SJCRH30 (cell line): ENCODE results near the gene PIGM. TPM values are rescaled to one million over a fixed set of nuclear protein-coding genes. Genes with fewer than 3 reads are reported as not detected.

Source experiments
- DNase-seq, 2 experiments: peaks; one replicate each; pipeline ENCODE4 v3.0.0-alpha.2; 2015 to 2020
- H3K27ac ChIP-seq: fragments of 250-450 bp; sonication (Bioruptor Pico); 2 replicates; pipeline ENCODE4 v1.5.1; 2020; ENCODE audit warnings: mild to moderate bottlenecking, moderate library complexity
- H3K27me3 ChIP-seq: fragments of 250-450 bp; sonication (Bioruptor Pico); 2 replicates; pipeline ENCODE4 v1.5.1; 2020; ENCODE audit warnings: mild to moderate bottlenecking, moderate library complexity
- H3K36me3 ChIP-seq: fragments of 250-450 bp; sonication (Bioruptor Pico); 2 replicates; pipeline ENCODE4 v1.5.1; 2020; ENCODE audit warnings: mild to moderate bottlenecking, moderate library complexity
- H3K4me1 ChIP-seq: fragments of 250-450 bp; sonication (Bioruptor Pico); 2 replicates; pipeline ENCODE4 v1.5.1; 2020; ENCODE audit warnings: mild to moderate bottlenecking, moderate library complexity
- H3K4me3 ChIP-seq: fragments of 250-450 bp; sonication (Bioruptor Pico); 2 replicates; pipeline ENCODE4 v1.5.1; 2020; ENCODE audit warnings: mild to moderate bottlenecking, moderate library complexity
- H3K9me3 ChIP-seq: fragments of 250-450 bp; sonication (Bioruptor Pico); replicated peaks from 2 replicates; pipeline ENCODE4 v1.5.1; 2020; ENCODE audit warnings: mild to moderate bottlenecking, moderate library complexity
- total RNA-seq: library from RNA; depleted of rRNA; stranded (reverse); fragments of >200 nt; shearing (Covaris generic); gene quantifications from 2 replicates; pipeline ENCODE4 v1.2.3, GENCODE V29; 2014; rRNA removed

PIGM gene
- total RNA-seq, 1 experiment from 2014 or later, result 6.3 TPM

GRCh38 chr1:159980786-159981185 lies 51.0 kb downstream of the PIGM start:
- H3K36me3 ChIP-seq, result no peaks in the 10 kb centered on the region
- no peak for DNase-seq
- peaks cover 4% of the 10 kb centered on the region for H3K27me3 ChIP-seq
- no peak overlapping the region for H3K27ac ChIP-seq
- no peak overlapping the region for H3K4me3 ChIP-seq
- no peaks in the 10 kb centered on the region for H3K4me1 ChIP-seq
- H3K9me3 ChIP-seq, result no peaks in the 10 kb centered on the region

GRCh38 chr1:159980076-159980475 lies 51.7 kb downstream of the PIGM start:
- DNase-seq, result no peak
- H3K27ac ChIP-seq, result no peak overlapping the region
- peaks cover 4% of the 10 kb centered on the region; the same call in 1 of the 2 replicates for H3K27me3 ChIP-seq
- H3K4me1 ChIP-seq, result no peaks in the 10 kb centered on the region
- no peaks in the 10 kb centered on the region for H3K36me3 ChIP-seq
- no peaks in the 10 kb centered on the region for H3K9me3 ChIP-seq
- no peak overlapping the region for H3K4me3 ChIP-seq

GRCh38 chr1:159979257-159979656 lies 52.5 kb downstream of the PIGM start:
- H3K27ac ChIP-seq, result no peak overlapping the region
- no peaks in the 10 kb centered on the region for H3K36me3 ChIP-seq
- H3K27me3 ChIP-seq, result peaks cover 4% of the 10 kb centered on the region; the same call in 1 of the 2 replicates
- no peak overlapping the region for H3K4me3 ChIP-seq
- no peak for DNase-seq
- no peaks in the 10 kb centered on the region for H3K9me3 ChIP-seq
- no peaks in the 10 kb centered on the region for H3K4me1 ChIP-seq

GRCh38 chr1:159978107-159978398 lies 53.7 kb downstream of the PIGM start:
- Histone ChIP-seq H3K27me3 (peaks cover 4% of the 10 kb centered on the region; the same call in 1 of the 2 replicates), H3K4me1 (no peaks in the 10 kb centered on the region), H3K9me3 (no peaks in the 10 kb centered on the region), H3K36me3 (no peaks in the 10 kb centered on the region), H3K4me3 (no peak overlapping the region), H3K27ac (no peak overlapping the region)
- DNase-seq, result no peak

GRCh38 chr1:159977364-159978106 lies 54.3 kb downstream of the PIGM start:
- Histone ChIP-seq H3K27ac (no peak overlapping the region), H3K4me3 (no peak overlapping the region), H3K4me1 (no peaks in the 10 kb centered on the region), H3K27me3 (peaks cover 2% of the 10 kb centered on the region; the same call in 1 of the 2 replicates), H3K36me3 (no peaks in the 10 kb centered on the region), H3K9me3 (no peaks in the 10 kb centered on the region)
- DNase-seq, result no peak

Other genes with a start within 250 kb of the PIGM start
- not detected in 2 replicates for gene FCRL6, start 229.6 kb downstream of the PIGM start, total RNA-seq
- gene SLAMF8, start 205.1 kb downstream of the PIGM start, total RNA-seq, result 0.05 TPM in 1 of 2 replicates, not detected in the other
- not detected in 2 replicates for gene VSIG8, start 169.3 kb downstream of the PIGM start, total RNA-seq
- 0.41 and 0.42 TPM in 2 replicates for gene CFAP45, start 131.8 kb downstream of the PIGM start, total RNA-seq
- gene TAGLN2, start 106.5 kb downstream of the PIGM start, total RNA-seq, result 82.6 and 85.4 TPM in 2 replicates
- 0.06 and 0.08 TPM in 2 replicates for gene IGSF9, start 86.4 kb downstream of the PIGM start, total RNA-seq
- not detected in 2 replicates for gene SLAMF9, start 77.8 kb downstream of the PIGM start, total RNA-seq
- 0.14 TPM in 1 of 2 replicates, not detected in the other for gene KCNJ10, start 38.2 kb upstream of the PIGM start, total RNA-seq
- not detected in 2 replicates for gene KCNJ9, start 49.5 kb upstream of the PIGM start, total RNA-seq
- gene IGSF8, start 66.6 kb upstream of the PIGM start, total RNA-seq, result 5.4 and 6.8 TPM in 2 replicates
- gene ATP1A2, start 83.8 kb upstream of the PIGM start, total RNA-seq, result 40.2 and 44.2 TPM in 2 replicates
- gene ATP1A4, start 119.6 kb upstream of the PIGM start, total RNA-seq, result not detected in 2 replicates
- 0.15 and 0.49 TPM in 2 replicates for gene CASQ1, start 158.6 kb upstream of the PIGM start, total RNA-seq
- gene PEA15, start 173.4 kb upstream of the PIGM start, total RNA-seq, result 92.7 and 97.9 TPM in 2 replicates
- 40.7 and 53.6 TPM in 2 replicates for gene DCAF8, start 230.6 kb upstream of the PIGM start, total RNA-seq